Activated naive CD8-positive, alpha-beta T cell (primary cell): ENCODE measurements around the gene SDF2L1.
"Not testable (repeated sequence)": the region's sequence is repeated elsewhere in the genome, so short reads cannot be mapped to it uniquely, and the experiment has no call there.

ENCODE experiments used
- H3K27ac Mint-ChIP-seq: one replicate; pipeline ENCODE4 v1.8.0; 2021; ENCODE audit warnings: mixed read lengths
- H3K27me3 Mint-ChIP-seq: one replicate; pipeline ENCODE4 v1.8.0; 2021; ENCODE audit warnings: mixed read lengths
- H3K36me3 Mint-ChIP-seq: one replicate; pipeline ENCODE4 v1.8.0; 2021; ENCODE audit warnings: mixed read lengths
- H3K4me1 Mint-ChIP-seq: one replicate; pipeline ENCODE4 v1.8.0; 2021; ENCODE audit warnings: low read depth, mixed read lengths
- H3K4me3 Mint-ChIP-seq: one replicate; pipeline ENCODE4 v1.8.0; 2021; ENCODE audit warnings: mild to moderate bottlenecking, mixed read lengths
- H3K9me3 Mint-ChIP-seq: one replicate; pipeline ENCODE4 v1.8.0; 2021; ENCODE audit warnings: low read depth, mixed read lengths

The SDF2L1 gene

GRCh38 chr22:21691816-21692215 is 49.7 kb downstream of the SDF2L1 start:
- Mint-ChIP-seq H3K4me1 (peaks cover 8% of the 10 kb centered on the region), H3K36me3 (peaks cover 2% of the 10 kb centered on the region), H3K4me3 (no peak overlapping the region), H3K27ac (no peak overlapping the region), H3K9me3 (no peaks in the 10 kb centered on the region), H3K27me3 (no peaks in the 10 kb centered on the region)

GRCh38 chr22:21692856-21693255 is 50.8 kb downstream of the SDF2L1 start:
- H3K9me3 Mint-ChIP-seq, H3K27ac Mint-ChIP-seq, H3K4me3 Mint-ChIP-seq, H3K4me1 Mint-ChIP-seq, H3K36me3 Mint-ChIP-seq, H3K27me3 Mint-ChIP-seq: not testable (repeated sequence)

- Mint-ChIP-seq H3K4me3 (no peak overlapping the region), H3K27ac (no peak overlapping the region), H3K4me1 (peaks cover 8% of the 10 kb centered on the region), H3K27me3 (no peaks in the 10 kb centered on the region), H3K9me3 (no peaks in the 10 kb centered on the region), H3K36me3 (peaks cover 2% of the 10 kb centered on the region)
These were observed 51.4 kb downstream of the SDF2L1 start for GRCh38 chr22:21693333-21693998.
